Measurements from ENCODE around the gene EFCAB6.

GRCh38 chr22:43484227-43484626 is 327.9 kb downstream of the EFCAB6 start:
- TF ChIP-seq CTCF (conservative IDR thresholded peaks at IDR 0.05; ENCODE audit: low read length) (no peak), EZH2phosphoT487 (IDR thresholded peaks at IDR 0.05; ENCODE audit: borderline replicate concordance) (no peak)
